A549 (cell line): Measurements from ENCODE around the gene KRT33A.
"Not testable (repeated sequence)": the region's sequence is repeated elsewhere in the genome, so short reads cannot be mapped to it uniquely, and the experiment has no call there.

ENCODE experiments used
- HEYL ChIP-seq: fragments of 250-450 bp; sonication (Bioruptor Pico); IDR thresholded peaks from 2 replicates; pipeline ENCODE4 v1.8.0; 2021; ENCODE audit warnings: mild to moderate bottlenecking, moderate library complexity
- USF2 ChIP-seq: fragments of 450-650 bp; IDR thresholded peaks from 2 replicates; pipeline ENCODE4 v1.6.1; 2014; ENCODE audit warnings: antibody characterized with exemption

GRCh38 chr17:41350381-41350878 is at the start of gene KRT33A:
- TF ChIP-seq HEYL (CRISPR knock-in tag); USF2: not testable (repeated sequence)
